Dedifferentiated amniotic fluid mesenchymal stem cell (primary cell): Measurements from ENCODE around the gene CCR8.
"Not testable (repeated sequence)": the region's sequence is repeated elsewhere in the genome, so short reads cannot be mapped to it uniquely, and the experiment has no call there.

ENCODE experiments used
- DNase-seq: peaks from one replicate; pipeline ENCODE4 v3.0.0-alpha.2; 2016; ENCODE audit errors: extremely low spot score

Gene CCR8

GRCh38 chr3:39315420-39315819 lies 14.1 kb upstream of the CCR8 start:
- no peak for DNase-seq

- no peak for DNase-seq
Measured at GRCh38 chr3:39317571-39318169, 11.8 kb upstream of the CCR8 start.

GRCh38 chr3:39318301-39318700 lies 11.2 kb upstream of the CCR8 start:
- DNase-seq = no peak

- DNase-seq = no peak
Measured at GRCh38 chr3:39319249-39319648, 10.3 kb upstream of the CCR8 start.

- DNase-seq = not testable (repeated sequence)
Measured at GRCh38 chr3:39321574-39321983, 7.9 kb upstream of the CCR8 start.

GRCh38 chr3:39322209-39322715 lies 7.2 kb upstream of the CCR8 start:
- not testable (repeated sequence) for DNase-seq

GRCh38 chr3:39322936-39323335 lies 6.6 kb upstream of the CCR8 start:
- no peak for DNase-seq

GRCh38 chr3:39323494-39323893 lies 6.0 kb upstream of the CCR8 start:
- DNase-seq = no peak

- no peak for DNase-seq
Measured at GRCh38 chr3:39325236-39325635, 4.3 kb upstream of the CCR8 start.

- DNase-seq = no peak
Measured at GRCh38 chr3:39327053-39327745, 2.3 kb upstream of the CCR8 start.

- DNase-seq = no peak
Measured at GRCh38 chr3:39327746-39328349, 1.7 kb upstream of the CCR8 start.

GRCh38 chr3:39330824-39331223 lies 1.3 kb downstream of the CCR8 start:
- no peak for DNase-seq

GRCh38 chr3:39332525-39332924 lies 3.0 kb downstream of the CCR8 start:
- no peak for DNase-seq

- no peak for DNase-seq
Measured at GRCh38 chr3:39333607-39334006, 4.1 kb downstream of the CCR8 start.

GRCh38 chr3:39334205-39334604 lies 4.7 kb downstream of the CCR8 start:
- DNase-seq = no peak

- no peak for DNase-seq
Measured at GRCh38 chr3:39338201-39338600, 8.7 kb downstream of the CCR8 start.

GRCh38 chr3:39339086-39339485 lies 9.6 kb downstream of the CCR8 start:
- no peak for DNase-seq

GRCh38 chr3:39343076-39343717 lies 13.7 kb downstream of the CCR8 start:
- no peak for DNase-seq

- DNase-seq = no peak
Measured at GRCh38 chr3:39343760-39344159, 14.3 kb downstream of the CCR8 start.

GRCh38 chr3:39344746-39345344 lies 15.3 kb downstream of the CCR8 start:
- no peak for DNase-seq

GRCh38 chr3:39346785-39347585 lies 17.5 kb downstream of the CCR8 start:
- DNase-seq = no peak

GRCh38 chr3:39347586-39347876 lies 18.0 kb downstream of the CCR8 start:
- no peak for DNase-seq
